ENCODE data around the gene CDKAL1.
"Not testable (repeated sequence)": the region's sequence is repeated elsewhere in the genome, so short reads cannot be mapped to it uniquely, and the experiment has no call there.

The CDKAL1 gene

DNA sequence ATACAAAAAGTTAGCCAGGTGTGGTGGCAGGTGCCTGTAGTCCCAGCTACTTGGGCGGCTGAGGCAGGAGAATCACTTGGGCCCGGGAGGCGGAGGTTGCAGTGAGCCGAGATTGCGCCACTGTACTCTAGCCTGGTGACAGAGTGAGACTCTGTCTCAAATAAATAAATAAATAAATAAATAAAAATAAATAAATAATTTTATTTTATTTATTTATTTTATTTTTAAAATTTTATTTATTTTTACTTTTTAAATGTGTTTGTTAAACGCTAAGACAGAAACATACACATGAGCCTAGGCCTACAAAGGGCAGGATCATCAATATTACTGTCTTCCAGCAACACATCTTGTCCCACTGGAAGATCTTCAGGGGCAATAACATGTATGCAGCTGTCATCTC, 111.3 kb downstream of the CDKAL1 start:
- H3K4me3 Mint-ChIP-seq; H3K9me3 Mint-ChIP-seq; H3K27me3 Mint-ChIP-seq; intact Hi-C loops (cut with micrococcal nuclease); H3K4me1 Mint-ChIP-seq (ENCODE audit: low read depth); H3K27ac Mint-ChIP-seq: not testable (repeated sequence)
- peaks cover 19% of the 10 kb centered on the region for H3K36me3 Mint-ChIP-seq (ENCODE audit: low read depth)

DNA sequence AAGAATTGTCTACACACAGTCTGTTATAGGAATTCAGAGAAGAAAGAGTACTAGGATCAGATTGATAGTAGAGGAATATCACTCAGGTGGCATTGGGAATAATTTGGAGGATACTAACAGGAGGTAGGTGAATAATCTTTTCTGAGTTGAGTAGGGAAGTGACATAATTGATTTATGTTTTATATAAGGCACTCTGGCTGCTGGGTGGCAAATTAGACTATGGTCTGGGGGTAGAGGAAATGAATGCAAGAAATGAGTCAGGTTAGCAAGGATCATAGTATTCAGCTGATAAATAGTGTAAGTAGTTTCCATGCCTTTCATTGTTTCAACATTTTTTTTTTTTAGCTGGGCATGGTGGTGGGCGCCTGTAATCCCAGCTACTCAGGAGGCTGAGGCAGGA, 113.3 kb downstream of the CDKAL1 start:
- H3K9me3 Mint-ChIP-seq: no peaks in the 10 kb centered on the region
- intact Hi-C loops (cut with micrococcal nuclease): no loop called here
- peaks cover 14% of the 10 kb centered on the region for H3K36me3 Mint-ChIP-seq (ENCODE audit: low read depth)

DNA sequence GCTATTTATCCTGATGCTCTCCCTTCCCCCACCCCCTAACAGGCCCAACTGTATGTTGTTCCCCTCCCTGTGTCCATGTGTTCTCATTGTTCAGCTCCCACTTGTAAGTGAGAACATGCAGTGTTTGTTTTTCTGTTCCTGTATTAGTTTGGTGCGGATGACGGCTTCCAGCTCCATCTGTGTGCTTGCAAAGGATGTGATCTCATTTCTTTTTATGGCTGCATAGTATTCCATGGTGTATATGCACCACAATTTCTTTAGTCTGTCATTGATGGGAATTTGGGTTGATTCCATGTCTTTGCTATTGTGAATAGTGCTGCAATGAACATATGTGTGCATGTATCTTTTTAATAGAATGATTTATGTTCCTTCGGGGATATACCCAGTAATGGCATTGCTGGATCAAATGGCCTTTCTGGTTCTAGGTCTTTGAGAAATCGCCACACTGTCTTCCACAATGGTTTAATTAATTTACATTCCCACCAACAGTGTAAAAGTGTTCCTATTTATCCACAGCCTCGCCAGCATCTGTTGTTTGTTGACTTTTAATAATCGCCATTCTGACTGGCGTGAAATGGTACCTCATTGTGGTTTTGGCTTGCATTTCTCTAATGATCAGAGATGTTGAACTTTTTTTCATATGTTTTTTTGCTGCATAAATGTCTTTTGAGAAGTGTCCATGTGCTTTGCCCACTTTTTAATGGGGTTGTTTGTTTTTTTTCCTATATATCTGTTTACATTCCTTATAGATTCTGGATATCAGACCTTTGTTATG, 115.6 kb downstream of the CDKAL1 start:
- Mint-ChIP-seq H3K36me3 (ENCODE audit: low read depth) (peaks cover 14% of the 10 kb centered on the region), H3K4me1 (ENCODE audit: low read depth) (peaks cover 14% of the 10 kb centered on the region)
- H3K27me3 Mint-ChIP-seq; H3K9me3 Mint-ChIP-seq; H3K27ac Mint-ChIP-seq; intact Hi-C loops (cut with micrococcal nuclease); H3K4me3 Mint-ChIP-seq: not testable (repeated sequence)

More for the DNA sequence above, 113.3 kb downstream of the CDKAL1 start:
- H3K27ac Mint-ChIP-seq: no peak overlapping the region
- H3K4me1 Mint-ChIP-seq (ENCODE audit: low read depth): peaks cover 13% of the 10 kb centered on the region
- H3K27me3 Mint-ChIP-seq: no peaks in the 10 kb centered on the region
- no peak overlapping the region for H3K4me3 Mint-ChIP-seq

DNA sequence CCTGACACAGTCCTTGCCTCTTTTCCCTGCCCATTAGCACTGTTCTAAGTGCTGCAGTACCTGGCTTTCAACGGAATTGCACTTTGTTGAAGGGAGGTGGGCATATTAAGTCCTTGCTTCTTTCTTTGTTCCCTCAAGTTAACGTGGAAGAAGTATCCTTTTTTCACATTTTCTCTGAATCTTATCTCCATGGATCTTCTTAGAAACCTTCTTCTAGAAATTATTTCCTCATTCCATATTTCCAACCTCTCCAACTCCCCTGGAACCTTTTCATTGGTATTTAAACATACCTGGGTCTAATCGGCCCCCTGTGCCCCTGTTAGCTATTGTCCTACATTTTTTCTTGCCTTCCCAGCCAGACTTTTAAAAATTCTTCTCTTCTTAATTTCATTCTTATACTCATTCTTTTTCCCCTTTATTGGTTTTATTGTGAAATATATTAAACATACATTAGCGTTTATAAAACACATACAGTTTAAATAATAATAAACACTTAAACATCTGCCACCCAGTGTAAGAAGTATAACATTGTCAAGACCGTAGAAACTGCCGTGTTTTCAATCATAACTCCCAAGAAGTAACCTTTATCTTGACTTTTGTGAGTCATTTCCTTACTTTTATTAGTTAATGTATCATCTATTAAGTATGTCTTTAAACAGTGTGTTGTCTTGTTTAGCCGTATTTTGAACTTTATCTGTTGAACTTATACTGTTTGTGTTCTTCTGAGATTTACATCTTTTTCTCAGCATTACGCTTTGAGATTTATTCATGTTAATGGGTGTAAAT, 118.2 kb downstream of the CDKAL1 start:
- intact Hi-C loops (cut with micrococcal nuclease): no loop called here

DNA sequence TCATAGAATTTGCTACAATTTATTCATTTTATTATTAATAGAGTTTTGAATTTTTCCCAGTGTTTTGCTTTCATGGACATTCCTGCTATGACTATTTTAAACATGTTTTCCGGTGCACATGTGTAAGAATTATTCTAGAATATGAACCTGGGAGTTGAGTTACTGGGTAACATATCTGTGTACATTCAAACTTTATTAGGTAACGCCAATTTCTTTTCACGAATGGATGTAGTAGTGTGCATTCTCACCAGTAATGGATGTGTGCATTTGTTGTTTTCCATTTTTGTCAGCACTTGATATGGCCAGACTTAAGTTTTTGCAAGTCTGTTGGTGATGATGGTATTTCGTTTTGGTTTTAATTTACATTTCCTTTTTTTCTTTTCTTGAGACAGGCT, 118.8 kb downstream of the CDKAL1 start:
- peaks cover 14% of the 10 kb centered on the region for H3K4me1 Mint-ChIP-seq (ENCODE audit: low read depth)
- no peaks in the 10 kb centered on the region for H3K27me3 Mint-ChIP-seq
- no peak overlapping the region for H3K4me3 Mint-ChIP-seq
- no peaks in the 10 kb centered on the region for H3K9me3 Mint-ChIP-seq
- intact Hi-C loops (cut with micrococcal nuclease): no loop called here
- no peak overlapping the region for H3K27ac Mint-ChIP-seq
- peaks cover 14% of the 10 kb centered on the region for H3K36me3 Mint-ChIP-seq (ENCODE audit: low read depth)

More for the DNA sequence above, 118.2 kb downstream of the CDKAL1 start:
- Mint-ChIP-seq H3K27me3 (no peaks in the 10 kb centered on the region), H3K4me1 (ENCODE audit: low read depth) (peaks cover 14% of the 10 kb centered on the region), H3K27ac (no peak overlapping the region), H3K9me3 (no peaks in the 10 kb centered on the region), H3K36me3 (ENCODE audit: low read depth) (peaks cover 14% of the 10 kb centered on the region), H3K4me3 (no peak overlapping the region)

DNA sequence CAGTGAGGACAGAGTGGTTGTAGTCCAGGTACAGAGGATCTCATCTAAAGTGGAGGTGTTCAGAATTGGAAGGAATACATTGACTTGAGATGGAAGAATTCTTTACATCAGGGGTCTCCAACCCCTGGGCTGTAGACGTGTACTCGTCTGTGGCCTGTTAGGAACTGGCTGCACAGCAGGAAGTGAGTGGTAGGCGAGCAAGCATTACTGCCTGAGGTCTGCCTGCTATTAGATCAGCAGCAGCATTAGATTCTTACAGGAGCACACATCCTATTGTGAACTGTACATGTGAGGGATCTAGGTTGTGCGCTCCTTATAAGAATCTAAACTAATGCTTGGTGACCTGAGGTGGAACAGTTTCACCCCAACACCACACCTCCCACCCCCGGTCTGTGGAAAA, 121.1 kb downstream of the CDKAL1 start:
- H3K27ac Mint-ChIP-seq: no peak overlapping the region
- H3K9me3 Mint-ChIP-seq: no peaks in the 10 kb centered on the region
- intact Hi-C loops (cut with micrococcal nuclease): no loop called here
- no peak overlapping the region for H3K4me3 Mint-ChIP-seq
- H3K4me1 Mint-ChIP-seq (ENCODE audit: low read depth): peaks cover 25% of the 10 kb centered on the region
- H3K27me3 Mint-ChIP-seq: no peaks in the 10 kb centered on the region
- H3K36me3 Mint-ChIP-seq (ENCODE audit: low read depth): peaks cover 4% of the 10 kb centered on the region

DNA sequence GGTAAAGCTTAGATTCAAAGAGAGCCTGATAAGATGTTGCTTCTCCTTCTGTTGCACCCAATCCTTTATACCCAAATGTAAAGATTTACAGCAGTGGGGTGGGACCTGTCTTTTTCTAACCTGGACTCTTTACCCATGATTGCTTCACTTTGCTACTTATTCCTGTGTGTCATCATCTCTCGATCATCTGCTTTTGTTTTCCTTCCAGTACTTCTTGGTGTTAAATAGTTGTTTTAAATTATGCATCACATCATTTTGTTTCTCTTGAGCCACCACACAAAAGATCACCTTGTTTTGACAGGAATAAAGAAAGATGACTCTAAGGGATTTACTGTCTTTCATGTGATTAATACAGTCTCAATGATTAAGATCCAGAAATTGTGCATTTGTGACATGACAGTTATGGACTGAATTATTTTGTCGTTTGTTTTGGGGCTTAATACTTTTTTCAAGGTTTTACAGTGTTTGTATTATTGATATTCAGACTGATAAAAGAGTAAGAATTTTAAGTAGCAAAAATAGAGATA, 123.1 kb downstream of the CDKAL1 start:
- Mint-ChIP-seq H3K27ac (no peak overlapping the region), H3K27me3 (no peaks in the 10 kb centered on the region), H3K36me3 (ENCODE audit: low read depth) (no peaks in the 10 kb centered on the region), H3K4me3 (no peak overlapping the region), H3K9me3 (no peaks in the 10 kb centered on the region), H3K4me1 (ENCODE audit: low read depth) (peaks cover 16% of the 10 kb centered on the region)
- intact Hi-C loops (cut with micrococcal nuclease): no loop called here

DNA sequence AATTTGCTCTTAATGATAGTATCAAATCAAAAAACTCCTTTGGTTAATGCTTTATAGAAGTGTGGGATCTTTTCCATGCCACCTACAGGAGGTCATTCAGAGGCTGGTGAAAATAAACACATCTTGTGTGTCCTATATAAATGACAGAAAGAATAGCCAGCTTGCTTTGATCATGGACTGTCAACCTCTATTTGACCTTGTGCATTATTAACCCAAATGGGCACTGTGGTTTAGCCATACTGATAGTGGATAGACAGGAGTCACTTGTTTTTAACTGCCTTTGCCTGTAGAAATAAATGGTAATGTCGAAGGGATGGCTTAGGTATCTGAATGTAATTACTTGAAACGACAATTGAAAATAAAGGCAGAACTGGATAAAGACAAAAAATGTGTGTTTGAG, 123.8 kb downstream of the CDKAL1 start:
- Mint-ChIP-seq H3K36me3 (ENCODE audit: low read depth) (no peaks in the 10 kb centered on the region), H3K27me3 (no peaks in the 10 kb centered on the region), H3K27ac (no peak overlapping the region), H3K9me3 (no peaks in the 10 kb centered on the region), H3K4me3 (no peak overlapping the region), H3K4me1 (ENCODE audit: low read depth) (peaks cover 12% of the 10 kb centered on the region)
- intact Hi-C loops (cut with micrococcal nuclease): no loop called here

DNA sequence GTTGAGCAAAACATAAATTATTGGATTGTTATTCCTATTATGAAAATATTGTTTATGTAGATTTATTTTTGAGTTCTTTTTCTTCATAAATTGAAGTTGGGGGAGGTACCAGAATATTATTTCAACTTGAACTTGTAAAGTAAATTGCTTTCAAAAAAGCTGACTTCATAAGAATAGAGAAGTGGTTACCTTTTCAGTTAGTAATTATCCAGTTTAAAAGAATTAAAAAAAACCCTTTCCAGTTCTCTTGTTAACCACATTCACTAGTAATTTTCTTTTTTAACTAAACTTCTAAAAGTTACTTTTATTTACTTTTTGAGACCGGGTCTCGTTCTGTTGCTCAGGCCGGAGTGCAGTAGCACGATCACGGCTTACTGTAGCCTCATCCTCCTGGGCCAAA, 124.3 kb downstream of the CDKAL1 start:
- Mint-ChIP-seq H3K27ac (no peak overlapping the region), H3K4me1 (ENCODE audit: low read depth) (peaks cover 12% of the 10 kb centered on the region), H3K4me3 (no peak overlapping the region), H3K27me3 (no peaks in the 10 kb centered on the region), H3K9me3 (no peaks in the 10 kb centered on the region), H3K36me3 (ENCODE audit: low read depth) (no peaks in the 10 kb centered on the region)
- intact Hi-C loops (cut with micrococcal nuclease): no loop called here

DNA sequence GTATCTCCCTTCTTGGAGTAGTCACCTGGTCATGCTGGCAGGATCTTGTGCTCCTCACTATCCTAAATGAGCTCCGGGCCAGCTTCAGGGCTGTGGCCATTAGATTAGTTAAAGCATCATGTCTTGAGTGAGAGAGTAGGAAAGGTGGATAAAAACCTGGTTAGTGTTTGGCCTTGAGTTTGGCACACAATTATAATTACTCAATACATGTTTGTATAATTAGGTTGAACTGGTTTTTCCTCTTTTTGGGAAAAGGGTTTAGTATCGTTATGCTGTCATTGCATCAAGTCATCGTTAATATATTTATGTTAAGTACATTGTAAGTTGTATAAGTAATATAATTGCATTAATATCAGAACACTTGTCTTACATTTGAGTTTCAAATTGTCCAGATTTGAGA, 126.3 kb downstream of the CDKAL1 start:
- Mint-ChIP-seq H3K4me3 (no peak overlapping the region), H3K4me1 (ENCODE audit: low read depth) (peaks cover 12% of the 10 kb centered on the region), H3K9me3 (no peaks in the 10 kb centered on the region), H3K36me3 (ENCODE audit: low read depth) (no peaks in the 10 kb centered on the region), H3K27me3 (no peaks in the 10 kb centered on the region), H3K27ac (no peak overlapping the region)
- intact Hi-C loops (cut with micrococcal nuclease): no loop called here

DNA sequence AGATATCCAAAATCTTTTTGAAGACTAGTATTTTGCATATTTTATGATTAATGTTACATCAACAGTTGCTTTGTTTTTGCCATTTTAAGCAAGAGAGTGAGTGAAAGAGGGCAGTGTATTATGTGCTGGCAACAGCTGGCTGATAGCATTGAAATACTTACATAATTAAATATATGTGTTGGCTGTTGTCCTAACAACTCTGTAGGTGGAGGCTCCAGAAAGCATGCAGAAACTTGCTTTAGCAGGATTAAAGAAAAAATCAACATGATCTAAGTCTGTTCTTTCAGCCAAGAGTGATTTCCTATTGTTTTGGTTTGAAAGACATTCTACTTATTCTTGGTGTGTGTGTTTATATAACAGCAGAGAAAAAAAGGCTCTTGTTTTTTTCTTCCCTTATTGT, 127.5 kb downstream of the CDKAL1 start:
- H3K4me3 Mint-ChIP-seq: no peak overlapping the region
- H3K4me1 Mint-ChIP-seq (ENCODE audit: low read depth): peaks cover 12% of the 10 kb centered on the region
- no peaks in the 10 kb centered on the region for H3K9me3 Mint-ChIP-seq
- H3K27me3 Mint-ChIP-seq: no peaks in the 10 kb centered on the region
- intact Hi-C loops (cut with micrococcal nuclease): no loop called here
- H3K27ac Mint-ChIP-seq: no peak overlapping the region
- H3K36me3 Mint-ChIP-seq (ENCODE audit: low read depth): no peaks in the 10 kb centered on the region

DNA sequence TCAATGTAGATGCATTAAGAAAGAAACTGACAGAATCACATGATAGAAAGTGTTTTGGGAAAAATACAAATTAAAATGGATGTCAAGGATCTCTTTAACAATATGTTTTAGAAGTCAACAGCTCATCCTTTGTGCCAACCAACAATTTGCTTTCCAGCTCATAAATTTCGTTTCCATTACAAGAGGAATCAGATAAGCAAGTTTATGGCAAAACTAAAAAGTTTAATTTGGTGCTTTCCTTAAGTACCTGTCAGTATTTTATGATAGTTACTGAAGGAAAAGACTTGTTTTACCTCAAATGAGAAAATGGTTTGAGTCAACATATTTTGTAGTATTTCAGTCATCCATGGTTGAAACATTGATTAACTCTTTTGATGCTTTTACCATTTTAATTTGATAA, 130.0 kb downstream of the CDKAL1 start:
- no peak overlapping the region for H3K4me3 Mint-ChIP-seq
- no peak overlapping the region for H3K27ac Mint-ChIP-seq
- H3K4me1 Mint-ChIP-seq (ENCODE audit: low read depth): peaks cover 14% of the 10 kb centered on the region
- intact Hi-C loops (cut with micrococcal nuclease): no loop called here
- H3K36me3 Mint-ChIP-seq (ENCODE audit: low read depth): no peaks in the 10 kb centered on the region
- H3K9me3 Mint-ChIP-seq: no peaks in the 10 kb centered on the region
- no peaks in the 10 kb centered on the region for H3K27me3 Mint-ChIP-seq

DNA sequence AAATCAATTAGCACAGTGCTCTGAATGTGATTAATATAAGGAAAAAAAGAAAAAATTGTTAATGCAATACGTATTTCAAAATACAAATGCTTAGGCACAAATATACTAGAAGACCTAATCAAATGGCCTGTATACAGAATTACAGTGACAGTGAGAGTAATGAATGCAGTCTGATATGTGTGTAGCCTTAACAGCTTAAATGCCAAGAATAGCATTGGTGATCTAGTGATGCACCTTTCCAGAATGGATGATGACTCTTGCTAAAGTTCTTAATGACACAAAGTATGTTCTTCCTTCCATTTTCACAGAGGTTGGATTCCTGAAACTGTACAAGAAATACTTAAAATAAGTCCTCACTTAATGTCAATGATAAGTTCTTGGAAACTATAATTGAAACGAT, 131.0 kb downstream of the CDKAL1 start:
- intact Hi-C loops (cut with micrococcal nuclease): no loop called here
- H3K27ac Mint-ChIP-seq: no peak overlapping the region
- H3K4me1 Mint-ChIP-seq (ENCODE audit: low read depth): peaks cover 11% of the 10 kb centered on the region
- no peak overlapping the region for H3K4me3 Mint-ChIP-seq
- H3K9me3 Mint-ChIP-seq: no peaks in the 10 kb centered on the region
- H3K36me3 Mint-ChIP-seq (ENCODE audit: low read depth): no peaks in the 10 kb centered on the region
- no peaks in the 10 kb centered on the region for H3K27me3 Mint-ChIP-seq

DNA sequence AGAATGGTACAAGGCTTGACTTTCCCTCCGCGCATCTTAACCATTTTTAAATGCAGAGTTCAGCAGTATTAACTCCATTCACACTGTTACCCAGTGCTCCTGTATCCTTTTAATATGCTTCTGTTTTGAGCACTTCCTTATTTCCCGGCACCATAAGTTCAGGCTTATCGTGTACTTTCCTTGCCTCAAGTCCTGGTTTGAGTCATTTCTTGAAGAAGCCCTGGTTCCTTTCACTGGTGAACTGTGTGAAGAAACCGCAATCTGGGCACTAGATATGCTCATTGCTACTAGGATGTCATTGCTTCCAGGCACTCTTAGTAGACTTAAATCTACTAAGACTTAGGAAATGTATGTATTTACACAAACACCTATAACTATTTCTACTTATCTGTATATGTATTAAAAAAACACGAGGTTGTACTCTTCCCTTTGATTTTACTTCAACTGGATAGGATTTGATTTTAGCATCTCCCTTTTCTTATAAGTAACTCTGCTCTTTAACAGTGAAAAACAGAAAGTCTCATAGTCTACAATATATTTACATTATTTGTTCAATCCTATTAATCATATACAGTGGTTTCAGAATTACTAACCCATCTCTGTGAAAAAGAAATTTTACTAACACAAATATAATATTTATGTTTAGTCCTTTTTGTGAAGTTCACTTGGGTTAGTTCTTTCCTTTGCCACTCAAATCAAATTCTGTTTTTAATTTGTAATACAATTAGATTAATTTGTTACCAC, 135.5 kb downstream of the CDKAL1 start:
- Mint-ChIP-seq H3K27me3 (no peaks in the 10 kb centered on the region), H3K36me3 (ENCODE audit: low read depth) (peaks cover 5% of the 10 kb centered on the region), H3K4me1 (ENCODE audit: low read depth) (peaks cover 12% of the 10 kb centered on the region), H3K9me3 (no peaks in the 10 kb centered on the region), H3K4me3 (no peak overlapping the region), H3K27ac (no peak overlapping the region)
- intact Hi-C loops (cut with micrococcal nuclease): no loop called here

Data from dendritic cell treated with granulocyte-macrophage colony-stimulating factor and Interleukin-4, amounts not matched to agents 40 ng/mL and 50 ng/mL, for 4 days (primary cell).